ENCODE measurements around the gene FBXO31.

DNA sequence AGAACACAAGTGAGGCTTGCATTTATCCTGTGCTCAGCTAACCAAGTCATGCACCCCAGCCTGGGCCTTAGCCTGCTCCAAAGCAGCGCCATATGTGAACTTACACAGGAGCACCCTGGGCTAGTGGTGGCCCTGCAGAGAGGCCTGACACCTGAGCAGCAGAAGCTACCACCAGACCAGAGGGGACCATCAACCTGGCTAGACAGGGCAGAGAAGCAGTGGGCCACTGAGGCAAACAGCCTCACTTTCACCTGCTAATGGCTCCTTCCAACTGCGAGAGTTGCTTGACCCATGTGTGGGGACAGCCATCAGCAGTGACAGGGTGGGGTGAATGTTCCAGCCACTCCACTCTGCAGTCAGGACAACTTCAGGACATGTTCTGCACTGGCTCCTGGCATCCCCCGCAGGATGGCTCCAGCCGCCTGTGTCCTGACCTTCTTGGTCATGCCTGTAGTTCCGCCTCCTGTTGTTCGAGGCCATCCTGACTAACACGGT is 63.5 kb downstream of the FBXO31 start:
- TF ChIP-seq, protein P1, sequence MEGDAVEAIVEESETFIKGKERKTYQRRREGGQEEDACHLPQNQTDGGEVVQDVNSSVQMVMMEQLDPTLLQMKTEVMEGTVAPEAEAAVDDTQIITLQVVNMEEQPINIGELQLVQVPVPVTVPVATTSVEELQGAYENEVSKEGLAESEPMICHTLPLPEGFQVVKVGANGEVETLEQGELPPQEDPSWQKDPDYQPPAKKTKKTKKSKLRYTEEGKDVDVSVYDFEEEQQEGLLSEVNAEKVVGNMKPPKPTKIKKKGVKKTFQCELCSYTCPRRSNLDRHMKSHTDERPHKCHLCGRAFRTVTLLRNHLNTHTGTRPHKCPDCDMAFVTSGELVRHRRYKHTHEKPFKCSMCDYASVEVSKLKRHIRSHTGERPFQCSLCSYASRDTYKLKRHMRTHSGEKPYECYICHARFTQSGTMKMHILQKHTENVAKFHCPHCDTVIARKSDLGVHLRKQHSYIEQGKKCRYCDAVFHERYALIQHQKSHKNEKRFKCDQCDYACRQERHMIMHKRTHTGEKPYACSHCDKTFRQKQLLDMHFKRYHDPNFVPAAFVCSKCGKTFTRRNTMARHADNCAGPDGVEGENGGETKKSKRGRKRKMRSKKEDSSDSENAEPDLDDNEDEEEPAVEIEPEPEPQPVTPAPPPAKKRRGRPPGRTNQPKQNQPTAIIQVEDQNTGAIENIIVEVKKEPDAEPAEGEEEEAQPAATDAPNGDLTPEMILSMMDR (IDR thresholded peaks at IDR 0.05): no peak
- TF ChIP-seq POLR2A (IDR thresholded peaks at IDR 0.05) (no peak), EP300 (IDR thresholded peaks at IDR 0.05) (no peak)
